H9 (cell line): ENCODE data around the gene DCX. TPM values are rescaled to one million over a fixed set of nuclear protein-coding genes. Genes with fewer than 3 reads are reported as not detected.

Experiments used
- DNase-seq: peaks from one replicate; pipeline ENCODE4 v3.0.0-alpha.2; 2017
- H2AFZ ChIP-seq: one replicate; pipeline ENCODE4 v1.6.1; 2013; ENCODE audit warnings: mild to moderate bottlenecking, low read length, control low read depth, moderate library complexity
- H2AK5ac ChIP-seq: 2 replicates; pipeline ENCODE4 v1.6.1; 2013; ENCODE audit warnings: low read length, control low read depth, mixed read lengths; ENCODE audit not compliant: insufficient read length
- H2BK120ac ChIP-seq: one replicate; pipeline ENCODE4 v1.6.1; 2013; ENCODE audit warnings: low read depth, mild to moderate bottlenecking, low read length, control low read depth, inconsistent platforms; ENCODE audit not compliant: poor library complexity, severe bottlenecking
- H2BK12ac ChIP-seq: 2 replicates; pipeline ENCODE4 v1.6.1; 2013; ENCODE audit warnings: low read length, control low read depth, mixed read lengths, low read depth; ENCODE audit not compliant: insufficient read length
- H2BK15ac ChIP-seq: 2 replicates; pipeline ENCODE4 v1.6.1; 2013; ENCODE audit warnings: low read depth, low read length, control low read depth
- H2BK20ac ChIP-seq: one replicate; pipeline ENCODE4 v1.6.1; 2013; ENCODE audit warnings: low read depth, mild to moderate bottlenecking, low read length, control low read depth, inconsistent platforms; ENCODE audit not compliant: poor library complexity, severe bottlenecking
- H2BK5ac ChIP-seq: 2 replicates; pipeline ENCODE4 v1.6.1; 2013; ENCODE audit warnings: low read length, control low read depth, mixed read lengths; ENCODE audit not compliant: insufficient read length
- H3K14ac ChIP-seq: 2 replicates; pipeline ENCODE4 v1.6.1; 2013; ENCODE audit warnings: low read length, control low read depth; ENCODE audit not compliant: insufficient read depth
- H3K18ac ChIP-seq: 2 replicates; pipeline ENCODE4 v1.6.1; 2013; ENCODE audit warnings: low read depth, mild to moderate bottlenecking, mixed read lengths, low read length, control low read depth; ENCODE audit not compliant: insufficient read length
- H3K23ac ChIP-seq: 2 replicates; pipeline ENCODE4 v1.6.1; 2013; ENCODE audit warnings: low read length, control low read depth, mixed read lengths, low read depth; ENCODE audit not compliant: insufficient read length
- H3K23me2 ChIP-seq: 2 replicates; pipeline ENCODE4 v1.6.1; 2013; ENCODE audit warnings: low read depth, mild to moderate bottlenecking, mixed read lengths, low read length, control low read depth; ENCODE audit not compliant: insufficient read length, poor library complexity, severe bottlenecking
- H3K27ac ChIP-seq: 2 replicates; pipeline ENCODE4 v1.5.1; 2013; ENCODE audit warnings: low read length, control low read depth, mixed read lengths, low read depth; ENCODE audit not compliant: insufficient read length
- H3K27me3 ChIP-seq: 2 replicates; pipeline ENCODE4 v1.6.1; 2013; ENCODE audit warnings: low read length, control low read depth, inconsistent platforms; ENCODE audit not compliant: insufficient read depth
- H3K4ac ChIP-seq: 2 replicates; pipeline ENCODE4 v1.6.1; 2013; ENCODE audit warnings: low read depth, mild to moderate bottlenecking, control low read depth, inconsistent platforms, low read length, moderate library complexity
- H3K4me1 ChIP-seq: 2 replicates; pipeline ENCODE4 v1.6.1; 2013; ENCODE audit warnings: low read length, control low read depth, inconsistent platforms; ENCODE audit not compliant: insufficient read depth
- H3K4me2 ChIP-seq: 2 replicates; pipeline ENCODE4 v1.6.1; 2013; ENCODE audit warnings: low read length, control low read depth, mixed read lengths; ENCODE audit not compliant: insufficient read length, insufficient read depth
- H3K56ac ChIP-seq: 2 replicates; pipeline ENCODE4 v1.6.1; 2013; ENCODE audit warnings: low read depth, mild to moderate bottlenecking, mixed read lengths, low read length, control low read depth; ENCODE audit not compliant: insufficient read length
- H3K79me1 ChIP-seq: 2 replicates; pipeline ENCODE4 v1.6.1; 2013; ENCODE audit warnings: low read depth, mild to moderate bottlenecking, moderate library complexity, low read length, control low read depth, inconsistent platforms; ENCODE audit not compliant: insufficient read depth, poor library complexity, severe bottlenecking
- H3K79me2 ChIP-seq: 2 replicates; pipeline ENCODE4 v1.6.1; 2013; ENCODE audit warnings: low read length, control low read depth, inconsistent platforms; ENCODE audit not compliant: insufficient read depth
- H3K9ac ChIP-seq: 2 replicates; pipeline ENCODE4 v1.6.1; 2013; ENCODE audit warnings: low read length, control low read depth, mixed read lengths; ENCODE audit not compliant: insufficient read length; ENCODE audit errors: extremely low read depth
- H3K9me3 ChIP-seq: one replicate; pipeline ENCODE4 v1.6.1; 2013; ENCODE audit warnings: low read depth, low read length, inconsistent platforms; ENCODE audit not compliant: control insufficient read depth
- H3T11ph ChIP-seq: one replicate; pipeline ENCODE4 v1.6.1; 2013; ENCODE audit warnings: mild to moderate bottlenecking, low read length, control low read depth, inconsistent platforms
- H4K20me1 ChIP-seq: one replicate; pipeline ENCODE4 v1.6.1; 2013; ENCODE audit not compliant: control insufficient read depth, insufficient read length, insufficient read depth
- H4K5ac ChIP-seq: 2 replicates; pipeline ENCODE4 v1.6.1; 2013; ENCODE audit warnings: low read depth, mild to moderate bottlenecking, mixed read lengths, low read length, control low read depth; ENCODE audit not compliant: insufficient read length
- H4K8ac ChIP-seq: replicated peaks from 2 replicates; pipeline ENCODE4 v1.6.1; 2013; ENCODE audit warnings: low read length, control low read depth, mixed read lengths, low read depth; ENCODE audit not compliant: insufficient read length
- H4K91ac ChIP-seq: 2 replicates; pipeline ENCODE4 v1.6.1; 2013; ENCODE audit warnings: low read depth, mild to moderate bottlenecking, moderate library complexity, mixed read lengths, low read length, control low read depth; ENCODE audit not compliant: insufficient read length
- H3K27ac Mint-ChIP-seq, 3 experiments: 2 replicates in 2 of 3; 3 replicates in 1 of 3; pipeline ENCODE4 v1.8.0; 2020 to 2021; ENCODE audit warnings: mixed read lengths in 3 of 3, mild to moderate bottlenecking in 1 of 3, moderate library complexity in 1 of 3
- H3K27me3 Mint-ChIP-seq: 2 replicates; pipeline ENCODE4 v1.8.0; 2021; ENCODE audit warnings: low read depth, mild to moderate bottlenecking, moderate library complexity, mixed read lengths
- H3K36me3 Mint-ChIP-seq, 3 experiments: 2 replicates in 2 of 3; 3 replicates in 1 of 3; pipeline ENCODE4 v1.8.0; 2020 to 2021; ENCODE audit warnings: low read depth in 3 of 3, mixed read lengths in 3 of 3; ENCODE audit not compliant: insufficient read depth in 1 of 3
- H3K4me1 Mint-ChIP-seq, 2 experiments: 2 replicates each; pipeline ENCODE4 v1.8.0; 2020; ENCODE audit warnings: mixed read lengths in 2 of 2
- H3K4me3 Mint-ChIP-seq, 2 experiments: 2 replicates in 1 of 2; 3 replicates in 1 of 2; pipeline ENCODE4 v1.8.0; 2020 to 2021; ENCODE audit warnings: mild to moderate bottlenecking in 2 of 2, mixed read lengths in 2 of 2, moderate library complexity in 1 of 2
- H3K9me3 Mint-ChIP-seq, 2 experiments: 2 replicates in 1 of 2; 3 replicates in 1 of 2; pipeline ENCODE4 v1.8.0; 2020; ENCODE audit warnings: mild to moderate bottlenecking in 2 of 2, mixed read lengths in 2 of 2, moderate library complexity in 1 of 2
- CTCF ChIP-seq: fragments of 200-600 bp; sonication (generic); conservative IDR thresholded peaks from 3 replicates; pipeline ENCODE4 v1.8.0; 2021; ENCODE audit warnings: antibody characterized with exemption, mild to moderate bottlenecking
- total RNA-seq: library from RNA; stranded (reverse); gene quantifications from 2 replicates; pipeline ENCODE4 v1.2.1, GENCODE V29; 2021

DCX gene
- total RNA-seq, 1 experiment from 2014 or later = 2.0 TPM

- H3K14ac ChIP-seq = no peak overlapping the region
- H2BK20ac ChIP-seq = no peak overlapping the region
- H2BK5ac ChIP-seq = no peak overlapping the region
- H2BK12ac ChIP-seq = no peak overlapping the region
- H2BK15ac ChIP-seq = no peak overlapping the region
- no peak overlapping the region for H2BK120ac ChIP-seq
- no peak overlapping the region for H4K91ac ChIP-seq
- H3K79me1 ChIP-seq = no peaks in the 10 kb centered on the region
- H2AK5ac ChIP-seq = no peak overlapping the region
- DNase-seq = no peak
- H3K27me3 ChIP-seq = no peaks in the 10 kb centered on the region
- H3K4me1 ChIP-seq = peaks cover 4% of the 10 kb centered on the region; the same call in 1 of the 2 replicates
- H3K18ac ChIP-seq = no peak overlapping the region
- H3T11ph ChIP-seq = no peak overlapping the region
- peaks cover 8 to 13% of the 10 kb centered on the region in 2 experiments for H3K4me1 Mint-ChIP-seq
- no peaks in the 10 kb centered on the region for H3K36me3 Mint-ChIP-seq
- H3K56ac ChIP-seq = no peak overlapping the region
- H4K20me1 ChIP-seq = no peaks in the 10 kb centered on the region
- H3K4me2 ChIP-seq = no peak overlapping the region
- TF ChIP-seq CTCF = no peak
- no peak overlapping the region for H2AFZ ChIP-seq
- H4K8ac ChIP-seq = no peak overlapping the region
- H3K4ac ChIP-seq = no peak overlapping the region
- H3K23ac ChIP-seq = no peak overlapping the region
- no peaks in the 10 kb centered on the region for H3K9me3 Mint-ChIP-seq
- H3K4me3 Mint-ChIP-seq = no peak overlapping the region
- H4K5ac ChIP-seq = no peak overlapping the region
- no peak overlapping the region for H3K27ac ChIP-seq
- H3K23me2 ChIP-seq = no peaks in the 10 kb centered on the region
- no peak overlapping the region for H3K9ac ChIP-seq
- H3K79me2 ChIP-seq = no peaks in the 10 kb centered on the region
- no peak overlapping the region for H3K27ac Mint-ChIP-seq
- no peaks in the 10 kb centered on the region for H3K9me3 ChIP-seq
- no peaks in the 10 kb centered on the region for H3K27me3 Mint-ChIP-seq
Measured at GRCh38 chrX:111382277-111382676, 29.7 kb downstream of the DCX start.
